Activated CD4-positive, alpha-beta memory T cell treated with anti-CD3 and anti-CD28 coated beads for 36 hours (primary cell): ENCODE results near the gene CGB1. TPM values are rescaled to one million over a fixed set of nuclear protein-coding genes. Genes with fewer than 3 reads are reported as not detected.
"Not testable (repeated sequence)": the region's sequence is repeated elsewhere in the genome, so short reads cannot be mapped to it uniquely, and the experiment has no call there.

Experiments
- CTCF ChIA-PET: fragments of 350-600 bp; sonication (Branson Sonifier 250); formaldehyde crosslinking; loops from one replicate; lab custom pipeline; 2021; ENCODE audit warnings: antibody characterized with exemption, inconsistent platforms; lab: Charles Lee
- POLR2A ChIA-PET: fragments of 350-600 bp; sonication (Branson Sonifier 250); formaldehyde crosslinking; loops from one replicate; lab custom pipeline; 2021; ENCODE audit warnings: antibody characterized with exemption; lab: Charles Lee
- DNase-seq: peaks from one replicate; pipeline ENCODE4 v3.0.0-alpha.2; 2020
- H3K27ac Mint-ChIP-seq: one replicate; pipeline ENCODE4 v1.8.0; 2021; ENCODE audit warnings: mixed read lengths
- H3K27me3 Mint-ChIP-seq: one replicate; pipeline ENCODE4 v1.8.0; 2021; ENCODE audit warnings: mixed read lengths
- H3K36me3 Mint-ChIP-seq: one replicate; pipeline ENCODE4 v1.8.0; 2021; ENCODE audit warnings: mixed read lengths
- H3K4me1 Mint-ChIP-seq: one replicate; pipeline ENCODE4 v1.8.0; 2021; ENCODE audit warnings: low read depth, mixed read lengths
- H3K4me3 Mint-ChIP-seq: one replicate; pipeline ENCODE4 v1.8.0; 2021; ENCODE audit warnings: mild to moderate bottlenecking, mixed read lengths
- H3K9me3 Mint-ChIP-seq: one replicate; pipeline ENCODE4 v1.8.0; 2021; ENCODE audit warnings: mixed read lengths
- intact Hi-C: fragments of 100-400 bp; cut with micrococcal nuclease; formaldehyde crosslinking; loops from one replicate; pipeline ENCODE4 v1.15.1; 2023
- total RNA-seq, 2 experiments: library from RNA; stranded (reverse); gene quantifications; one replicate each; pipeline ENCODE4 v1.2.3, GENCODE V29; 2021

The CGB1 gene
- total RNA-seq, 2 experiments from 2014 or later: not detected

- POLR2A ChIA-PET, H3K4me1 Mint-ChIP-seq, CTCF ChIA-PET, H3K27me3 Mint-ChIP-seq, H3K4me3 Mint-ChIP-seq, H3K36me3 Mint-ChIP-seq, H3K9me3 Mint-ChIP-seq: not testable (repeated sequence)
- peak; percentile 86 for DNase-seq
- peak within 1 kb of the TSS; percentile 56 for H3K27ac Mint-ChIP-seq
- intact Hi-C loops: loop anchor here (1.0 kb wide), 1 partner anchor 38 kb away; the partner anchor contains the start of genes GYS1 and RUVBL2
These were observed 4.9 kb downstream of the CGB1 start, which contains the start of gene CGB2 for GRCh38 chr19:49031642-49032301. CGB2 (plus strand) TSS chr19:49031890; CDS start chr19:49032096, 206 bp downstream.

- H3K4me1 Mint-ChIP-seq, H3K9me3 Mint-ChIP-seq, POLR2A ChIA-PET, CTCF ChIA-PET, H3K27ac Mint-ChIP-seq, DNase-seq, H3K4me3 Mint-ChIP-seq, H3K27me3 Mint-ChIP-seq, H3K36me3 Mint-ChIP-seq, intact Hi-C loops: not testable (repeated sequence)
These were observed 6.4 kb downstream of the CGB1 start for GRCh38 chr19:49030323-49030722.

GRCh38 chr19:49029749-49030148, 6.9 kb downstream of the CGB1 start:
- H3K9me3 Mint-ChIP-seq, DNase-seq, H3K4me1 Mint-ChIP-seq, H3K27ac Mint-ChIP-seq, H3K4me3 Mint-ChIP-seq, intact Hi-C loops, H3K27me3 Mint-ChIP-seq, CTCF ChIA-PET, POLR2A ChIA-PET, H3K36me3 Mint-ChIP-seq: not testable (repeated sequence)

- H3K4me3 Mint-ChIP-seq, intact Hi-C loops, CTCF ChIA-PET, DNase-seq, POLR2A ChIA-PET, H3K27me3 Mint-ChIP-seq, H3K9me3 Mint-ChIP-seq, H3K4me1 Mint-ChIP-seq, H3K27ac Mint-ChIP-seq, H3K36me3 Mint-ChIP-seq: not testable (repeated sequence)
These were observed 8.0 kb downstream of the CGB1 start for GRCh38 chr19:49028686-49029085.

GRCh38 chr19:49025599-49025998, 11.1 kb downstream of the CGB1 start:
- H3K27ac Mint-ChIP-seq, intact Hi-C loops, POLR2A ChIA-PET, CTCF ChIA-PET, H3K4me3 Mint-ChIP-seq, H3K9me3 Mint-ChIP-seq, DNase-seq, H3K27me3 Mint-ChIP-seq, H3K36me3 Mint-ChIP-seq: not testable (repeated sequence)
- H3K4me1 Mint-ChIP-seq: peaks cover 12% of the 10 kb centered on the region

GRCh38 chr19:49025088-49025487, 11.6 kb downstream of the CGB1 start:
- H3K27me3 Mint-ChIP-seq, H3K27ac Mint-ChIP-seq, H3K9me3 Mint-ChIP-seq, H3K4me3 Mint-ChIP-seq, POLR2A ChIA-PET, DNase-seq, CTCF ChIA-PET, H3K36me3 Mint-ChIP-seq, intact Hi-C loops: not testable (repeated sequence)
- H3K4me1 Mint-ChIP-seq: peaks cover 15% of the 10 kb centered on the region

- CTCF ChIA-PET, H3K4me3 Mint-ChIP-seq, H3K36me3 Mint-ChIP-seq, H3K27ac Mint-ChIP-seq, DNase-seq, H3K27me3 Mint-ChIP-seq, POLR2A ChIA-PET, H3K9me3 Mint-ChIP-seq, intact Hi-C loops: not testable (repeated sequence)
- H3K4me1 Mint-ChIP-seq: peaks cover 21% of the 10 kb centered on the region
These were observed 12.5 kb downstream of the CGB1 start, which contains the start of gene CGB3 for GRCh38 chr19:49024233-49024632. CGB3 (minus strand) TSS chr19:49024333; CDS start chr19:49023971, 362 bp downstream.

- H3K4me3 Mint-ChIP-seq: no peak overlapping the region
- no peak overlapping the region for H3K27ac Mint-ChIP-seq
- no peaks in the 10 kb centered on the region for H3K36me3 Mint-ChIP-seq
- peaks cover 36% of the 10 kb centered on the region for H3K4me1 Mint-ChIP-seq
- ChIA-PET POLR2A (no interaction called here), CTCF (interaction anchor here (0.6 to 5.7 kb wide), 2 partner anchors 23 to 1506 kb away, joined by 3 to 42 read pairs; no protein-coding TSS in a partner anchor)
- no peak for DNase-seq
- intact Hi-C loops: no loop called here
- H3K9me3 Mint-ChIP-seq: no peaks in the 10 kb centered on the region
- peaks cover 4% of the 10 kb centered on the region for H3K27me3 Mint-ChIP-seq
These were observed 14.6 kb downstream of the CGB1 start for GRCh38 chr19:49022116-49022515.

- POLR2A ChIA-PET: no interaction called here
These were observed 15.5 kb downstream of the CGB1 start for GRCh38 chr19:49020931-49021895.

GRCh38 chr19:49020342-49020741, 16.4 kb downstream of the CGB1 start:
- Mint-ChIP-seq H3K4me1 (peaks cover 37% of the 10 kb centered on the region), H3K27ac (no peak overlapping the region), H3K36me3 (peaks cover 2% of the 10 kb centered on the region), H3K4me3 (no peak overlapping the region), H3K27me3 (peaks cover 4% of the 10 kb centered on the region), H3K9me3 (no peaks in the 10 kb centered on the region)
- no peak for DNase-seq
- ChIA-PET CTCF (interaction anchor here (5.7 kb wide), 1 partner anchor 21 kb away, joined by 42 read pairs; no protein-coding TSS in a partner anchor), POLR2A (interaction anchor here (0.8 kb wide), 1 partner anchor 434 kb away, joined by 3 read pairs; no protein-coding TSS in a partner anchor)
- intact Hi-C loops: no loop called here

More at GRCh38 chr19:49020931-49021895, 15.5 kb downstream of the CGB1 start:
- no peak overlapping the region for H3K27ac Mint-ChIP-seq
- peak; percentile 39 for DNase-seq
- H3K9me3 Mint-ChIP-seq: no peaks in the 10 kb centered on the region
- intact Hi-C loops: no loop called here
- no peaks in the 10 kb centered on the region for H3K36me3 Mint-ChIP-seq
- H3K4me1 Mint-ChIP-seq: peaks cover 37% of the 10 kb centered on the region
- CTCF ChIA-PET: interaction anchor here (0.6 to 5.7 kb wide), 3 partner anchors 22 to 1505 kb away, joined by 3 to 42 read pairs (median 3); no protein-coding TSS in a partner anchor
- H3K4me3 Mint-ChIP-seq: no peak overlapping the region
- H3K27me3 Mint-ChIP-seq: peaks cover 4% of the 10 kb centered on the region

GRCh38 chr19:49019242-49019932, 17.3 kb downstream of the CGB1 start:
- Mint-ChIP-seq H3K27me3 (peaks cover 4% of the 10 kb centered on the region), H3K36me3 (peaks cover 4% of the 10 kb centered on the region), H3K27ac (no peak overlapping the region), H3K9me3 (no peaks in the 10 kb centered on the region), H3K4me1 (peaks cover 37% of the 10 kb centered on the region), H3K4me3 (peak overlapping the region; percentile 79)
- ChIA-PET CTCF (interaction anchor here (0.6 to 5.7 kb wide), 6 partner anchors 9 to 552 kb away, joined by 4 to 42 read pairs (median 4); partner anchors contain the start of genes GYS1 and RUVBL2), POLR2A (interaction anchor here (0.8 to 2.3 kb wide), 2 partner anchors 25 to 435 kb away, joined by 3 to 7 read pairs; partner anchors contain the start of genes GYS1 and RUVBL2)
- peak; percentile 77 for DNase-seq
- intact Hi-C loops: no loop called here
